Brain microvascular endothelial cell (primary cell): ENCODE results near the gene RNF149.

Experiments used
- DNase-seq: peaks from one replicate; pipeline ENCODE4 v3.0.0-alpha.2; 2020
- H3K27ac ChIP-seq: fragments of 250-450 bp; sonication (Bioruptor Pico); 2 replicates; pipeline ENCODE4 v1.5.1; 2020; ENCODE audit warnings: mild to moderate bottlenecking, moderate library complexity
- H3K27me3 ChIP-seq: fragments of 250-450 bp; sonication (Bioruptor Pico); replicated peaks from 2 replicates; pipeline ENCODE4 v1.5.1; 2020; ENCODE audit warnings: mild to moderate bottlenecking
- H3K36me3 ChIP-seq: fragments of 250-450 bp; sonication (Bioruptor Pico); replicated peaks from 2 replicates; pipeline ENCODE4 v1.5.1; 2020; ENCODE audit warnings: mild to moderate bottlenecking
- H3K4me3 ChIP-seq: 2 replicates; pipeline ENCODE4 v1.5.1; 2011; ENCODE audit warnings: low read depth, mild to moderate bottlenecking, control low read depth, low read length, moderate library complexity
- CTCF ChIP-seq: IDR thresholded peaks from 2 replicates; pipeline ENCODE4 v1.5.1; 2011; ENCODE audit warnings: low read depth, mild to moderate bottlenecking, moderate library complexity, low read length, control low read depth, inconsistent platforms; ENCODE audit errors: missing control alignments
- in situ Hi-C: cut with HindIII; loops from 2 replicates; pipeline ENCODE4 v1.10.0; 2017; ENCODE audit warnings: low sequenced_read_pairs, low pct_ligation_motif_present

The RNF149 gene

GRCh38 chr2:101305492-101306078 lies 2.9 kb downstream of the RNF149 start:
- no peak for TF ChIP-seq CTCF
- peak overlapping the region; percentile 29 for H3K27ac ChIP-seq
- in situ Hi-C loops: no loop called here
- H3K36me3 ChIP-seq: no peaks in the 10 kb centered on the region
- H3K4me3 ChIP-seq: no peak overlapping the region
- peak; percentile 65 for DNase-seq
- H3K27me3 ChIP-seq: no peaks in the 10 kb centered on the region

- Histone ChIP-seq H3K27ac (no peak overlapping the region), H3K36me3 (no peaks in the 10 kb centered on the region), H3K27me3 (no peaks in the 10 kb centered on the region), H3K4me3 (no peak overlapping the region)
- no peak for TF ChIP-seq CTCF
- DNase-seq: no peak
- in situ Hi-C loops: no loop called here
These were observed 3.5 kb downstream of the RNF149 start for GRCh38 chr2:101305035-101305434.

- in situ Hi-C loops: no loop called here
- DNase-seq: no peak
- no peak overlapping the region for H3K4me3 ChIP-seq
- TF ChIP-seq CTCF: no peak
- no peaks in the 10 kb centered on the region for H3K27me3 ChIP-seq
- H3K27ac ChIP-seq: no peak overlapping the region
- H3K36me3 ChIP-seq: no peaks in the 10 kb centered on the region
These were observed 4.8 kb downstream of the RNF149 start for GRCh38 chr2:101303688-101304087.

GRCh38 chr2:101302016-101302415 lies 6.5 kb downstream of the RNF149 start:
- H3K36me3 ChIP-seq: no peaks in the 10 kb centered on the region
- no peak overlapping the region for H3K4me3 ChIP-seq
- no peak overlapping the region for H3K27ac ChIP-seq
- no peak for TF ChIP-seq CTCF
- no peak for DNase-seq
- in situ Hi-C loops: no loop called here
- H3K27me3 ChIP-seq: no peaks in the 10 kb centered on the region

GRCh38 chr2:101300836-101301235 lies 7.7 kb downstream of the RNF149 start:
- DNase-seq: no peak
- Histone ChIP-seq H3K4me3 (no peak overlapping the region), H3K27ac (no peak overlapping the region), H3K36me3 (no peaks in the 10 kb centered on the region), H3K27me3 (no peaks in the 10 kb centered on the region)
- no peak for TF ChIP-seq CTCF
- in situ Hi-C loops: no loop called here

- no peak overlapping the region for H3K4me3 ChIP-seq
- no peak for DNase-seq
These were observed 8.3 kb downstream of the RNF149 start for GRCh38 chr2:101300164-101300563.

More at GRCh38 chr2:101300164-101300563, 8.3 kb downstream of the RNF149 start:
- Histone ChIP-seq H3K27me3 (no peaks in the 10 kb centered on the region), H3K27ac (no peak overlapping the region), H3K36me3 (no peaks in the 10 kb centered on the region)
- in situ Hi-C loops: no loop called here
- no peak for TF ChIP-seq CTCF
